ENCODE results near the gene CIB4. TPM values are rescaled to one million over a fixed set of nuclear protein-coding genes. Genes with fewer than 3 reads are reported as not detected.

Gene CIB4
- total RNA-seq, 1 donor from 2014 or later, result not detected

- intact Hi-C loops (cut with DNase I), result loop anchor here (5.0 kb wide), 1 partner anchor 140 kb away; no protein-coding TSS in a partner anchor
These were observed 34.3 kb downstream of the CIB4 start for GRCh38 chr2:26606847-26607190.

GRCh38 chr2:26605999-26606846 is 34.9 kb downstream of the CIB4 start:
- Histone ChIP-seq H3K27me3 (no peaks in the 10 kb centered on the region), H3K4me3 (no peak overlapping the region), H3K4me1 (peaks cover 12% of the 10 kb centered on the region), H3K27ac (peak overlapping the region; percentile 39), H3K36me3 (no peaks in the 10 kb centered on the region), H3K9me3 (no peaks in the 10 kb centered on the region)
- intact Hi-C loops (cut with DNase I), result loop anchor here (5.0 kb wide), 1 partner anchor 141 kb away; no protein-coding TSS in a partner anchor
- TF ChIP-seq POLR2A (IDR thresholded peaks at IDR 0.05), result no peak
- TF ChIP-seq POLR2AphosphoS5 (IDR thresholded peaks at IDR 0.05; ENCODE audit: insufficient read depth in 1 of 2, low read depth in 1 of 2), result no peak
- no peak for TF ChIP-seq CTCF (IDR thresholded peaks at IDR 0.05)
- peak in 1 of 2 donors; percentile 64 for DNase-seq (ENCODE audit: extremely low spot score in 2 of 2)

More at GRCh38 chr2:26606847-26607190, 34.3 kb downstream of the CIB4 start:
- Histone ChIP-seq H3K27ac (peak overlapping the region; percentile 39), H3K4me1 (peaks cover 12% of the 10 kb centered on the region), H3K9me3 (no peaks in the 10 kb centered on the region), H3K27me3 (no peaks in the 10 kb centered on the region), H3K4me3 (no peak overlapping the region), H3K36me3 (no peaks in the 10 kb centered on the region)
- DNase-seq (ENCODE audit: extremely low spot score in 2 of 2), result peak in 1 of 2 donors; percentile 90
- TF ChIP-seq POLR2AphosphoS5 (IDR thresholded peaks at IDR 0.05; ENCODE audit: insufficient read depth in 1 of 2, low read depth in 1 of 2) (peak in 1 of 2 donors; percentile 75), CTCF (IDR thresholded peaks at IDR 0.05) (no peak)

GRCh38 chr2:26605195-26605998 is 35.8 kb downstream of the CIB4 start:
- Histone ChIP-seq H3K27me3 (no peaks in the 10 kb centered on the region), H3K36me3 (no peaks in the 10 kb centered on the region), H3K9me3 (no peaks in the 10 kb centered on the region), H3K4me1 (peaks cover 12% of the 10 kb centered on the region), H3K4me3 (no peak overlapping the region), H3K27ac (peak overlapping the region; percentile 39)
- peak in 1 of 2 donors; percentile 94 for DNase-seq (ENCODE audit: extremely low spot score in 2 of 2)
- TF ChIP-seq POLR2A (IDR thresholded peaks at IDR 0.05) (no peak), CTCF (IDR thresholded peaks at IDR 0.05) (peak; percentile 70 to 88 (median 78)), POLR2AphosphoS5 (IDR thresholded peaks at IDR 0.05; ENCODE audit: insufficient read depth in 1 of 2, low read depth in 1 of 2) (peak in 1 of 2 donors; percentile 60)
- intact Hi-C loops (cut with DNase I), result loop anchor here (5.0 kb wide), 1 partner anchor 142 kb away; no protein-coding TSS in a partner anchor

- H3K4me1 ChIP-seq, result peaks cover 12% of the 10 kb centered on the region
- H3K27ac ChIP-seq, result no peak overlapping the region
- DNase-seq (ENCODE audit: extremely low spot score in 2 of 2), result peak in 1 of 2 donors; percentile 28
- H3K36me3 ChIP-seq, result no peaks in the 10 kb centered on the region
- no peak overlapping the region for H3K4me3 ChIP-seq
- no peaks in the 10 kb centered on the region for H3K27me3 ChIP-seq
- intact Hi-C loops (cut with DNase I), result no loop called here
- no peaks in the 10 kb centered on the region for H3K9me3 ChIP-seq
- no peak for TF ChIP-seq POLR2A (IDR thresholded peaks at IDR 0.05)
- TF ChIP-seq CTCF (IDR thresholded peaks at IDR 0.05), result no peak
These were observed 38.6 kb downstream of the CIB4 start for GRCh38 chr2:26602575-26602974.

Measured in vagina (tissue), 2 donors.